Anterior cingulate cortex (tissue), 58 donors: ENCODE data around the gene CNTFR.

Experiments used
- DNase-seq, 58 donors: peaks; one replicate each; lab custom pipeline; 2025; lab: John Stamatoyannopoulos, UW

The CNTFR gene

DNA sequence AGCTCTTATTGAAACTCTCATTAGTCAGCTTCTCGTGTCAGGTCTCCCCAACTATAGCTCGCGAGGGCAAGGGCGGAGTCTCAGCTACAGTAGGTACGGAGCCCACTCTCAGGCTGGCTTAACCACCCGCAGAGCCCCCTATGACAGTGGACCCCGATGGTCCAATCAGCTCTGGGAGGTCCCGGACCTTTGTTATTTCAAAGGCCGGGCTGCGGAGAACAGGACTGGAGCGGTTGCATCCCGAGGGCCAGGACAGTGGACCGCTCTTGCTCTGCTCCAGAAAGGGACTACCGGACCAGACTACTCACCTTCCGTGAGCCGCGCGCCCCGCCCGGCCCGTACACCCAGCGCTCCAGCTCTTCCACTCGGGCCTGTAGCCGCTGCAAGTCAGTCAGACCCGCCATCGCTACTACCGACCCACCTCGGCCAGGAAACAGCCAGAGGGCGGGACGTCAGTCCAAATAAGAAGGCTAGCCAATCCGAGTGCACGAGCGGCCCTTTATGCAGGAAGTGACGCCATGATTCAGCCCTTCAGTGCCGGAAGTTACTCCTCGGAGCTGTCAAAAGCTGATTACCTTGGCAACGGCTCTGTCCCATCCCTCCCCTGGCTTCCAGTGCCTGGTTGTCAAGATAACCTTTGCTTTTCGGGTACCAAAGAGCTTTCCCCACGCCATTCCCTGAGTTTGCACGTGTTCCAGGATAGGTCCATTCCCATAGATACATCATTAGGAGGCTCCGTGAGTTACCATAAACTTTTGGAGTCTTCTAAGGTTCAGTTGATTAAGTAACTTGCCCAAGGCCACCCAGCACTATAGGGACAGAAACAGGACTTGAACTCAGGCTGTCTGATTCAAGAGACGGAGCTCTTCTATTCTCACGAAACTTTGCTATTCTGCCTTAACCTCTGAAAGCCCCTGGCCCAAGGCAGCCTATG, 30.8 kb upstream of the CNTFR start, which contains the start of gene DCTN3:
TSS of gene DCTN3 (minus strand) at position 435 of the 934 bp plus-strand sequence. CDS start at position 404, 31 bp downstream.
- peak; percentile 38 to 97 (median 90) for DNase-seq

- DNase-seq: no peak
Measured at GRCh38 chr9:34615132-34615531, 25.6 kb upstream of the CNTFR start.

DNA sequence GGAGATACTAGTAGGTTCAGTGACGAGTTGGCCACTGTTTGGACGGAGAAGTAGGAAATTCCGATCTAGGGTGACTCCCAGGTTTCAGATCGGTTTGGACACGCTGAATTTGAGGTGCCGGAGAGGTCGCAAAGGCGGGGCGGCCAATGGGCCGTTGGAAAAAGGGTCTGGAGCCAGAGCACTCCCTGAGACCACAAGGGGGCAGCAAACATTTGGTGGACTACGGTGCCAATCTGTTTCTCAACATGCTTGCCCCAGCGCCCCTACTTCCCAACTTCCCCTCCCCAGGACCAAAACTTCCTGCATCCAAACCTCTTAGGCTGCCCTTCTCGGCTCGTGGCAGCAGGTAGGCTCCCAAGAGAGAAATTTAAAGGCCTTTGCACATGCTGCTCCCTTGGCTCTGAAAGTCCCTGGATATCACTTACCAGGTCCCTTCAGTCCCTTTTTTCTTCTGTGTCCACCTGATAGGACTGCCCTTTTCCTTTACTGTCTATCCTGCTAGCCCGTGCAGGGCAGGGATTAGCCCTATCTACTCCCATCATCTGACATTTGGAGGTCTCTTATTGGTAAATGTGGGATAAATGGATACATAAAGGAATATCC, 23.4 kb upstream of the CNTFR start:
- peak in 54 of 58 donors; percentile 17 to 83 (median 55) for DNase-seq

DNA sequence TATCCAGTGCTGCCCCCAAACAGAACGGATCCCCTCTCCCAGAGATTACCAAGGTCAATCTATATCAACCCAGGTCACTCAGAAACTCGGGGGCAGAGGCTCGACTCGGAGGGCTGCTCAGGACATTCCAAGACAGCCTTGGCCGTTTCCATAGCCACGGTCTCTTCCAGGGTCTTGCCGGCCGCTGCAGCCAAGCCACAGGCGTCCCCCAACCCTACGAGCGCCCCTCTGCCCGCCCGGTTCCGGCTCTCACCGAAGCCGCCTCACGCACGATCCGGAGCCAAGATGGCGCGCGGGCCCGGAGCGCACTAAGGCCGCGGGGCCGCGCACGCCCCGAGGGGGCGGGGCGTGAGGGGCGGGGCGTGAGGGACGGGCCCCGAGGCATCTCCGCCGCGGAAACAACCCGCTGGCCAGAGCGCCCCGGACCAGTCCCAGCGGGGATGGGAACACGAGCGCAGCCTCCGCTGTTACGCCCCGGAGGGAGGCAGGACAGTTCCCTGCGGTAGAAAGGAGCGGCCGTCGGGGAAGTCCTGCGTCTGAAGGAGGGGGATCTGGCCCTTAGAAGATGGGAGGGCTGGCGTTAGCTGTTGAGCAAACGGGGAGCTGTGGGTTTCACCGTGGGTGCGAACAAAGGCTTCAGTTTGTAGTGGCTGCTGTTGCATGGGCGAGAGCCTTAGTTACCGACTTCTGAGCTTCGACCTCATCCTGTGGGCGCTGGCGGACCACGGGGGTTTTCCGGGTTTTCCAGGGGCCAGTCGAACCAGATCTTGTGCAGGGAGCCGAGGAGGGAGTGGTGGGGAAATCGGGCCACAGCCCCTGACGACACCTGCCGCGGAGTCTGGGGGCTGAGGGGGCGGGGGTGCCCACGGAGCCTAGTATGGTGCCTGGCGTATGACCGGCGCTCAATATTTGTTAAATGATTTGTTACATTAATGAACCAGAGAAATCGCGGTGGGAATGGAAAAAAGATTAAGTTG, 22.6 kb upstream of the CNTFR start, which contains the start of gene RPP25L:
TSS of gene RPP25L (minus strand) at position 287 of the 977 bp plus-strand sequence. CDS start 801 bp downstream, outside the sequence.
- DNase-seq: peak in 57 of 58 donors; percentile 30 to 88 (median 74)

- DNase-seq: peak in 8 of 58 donors; percentile 14 to 47 (median 40)
Measured at GRCh38 chr9:34611251-34611810, 21.8 kb upstream of the CNTFR start.

DNA sequence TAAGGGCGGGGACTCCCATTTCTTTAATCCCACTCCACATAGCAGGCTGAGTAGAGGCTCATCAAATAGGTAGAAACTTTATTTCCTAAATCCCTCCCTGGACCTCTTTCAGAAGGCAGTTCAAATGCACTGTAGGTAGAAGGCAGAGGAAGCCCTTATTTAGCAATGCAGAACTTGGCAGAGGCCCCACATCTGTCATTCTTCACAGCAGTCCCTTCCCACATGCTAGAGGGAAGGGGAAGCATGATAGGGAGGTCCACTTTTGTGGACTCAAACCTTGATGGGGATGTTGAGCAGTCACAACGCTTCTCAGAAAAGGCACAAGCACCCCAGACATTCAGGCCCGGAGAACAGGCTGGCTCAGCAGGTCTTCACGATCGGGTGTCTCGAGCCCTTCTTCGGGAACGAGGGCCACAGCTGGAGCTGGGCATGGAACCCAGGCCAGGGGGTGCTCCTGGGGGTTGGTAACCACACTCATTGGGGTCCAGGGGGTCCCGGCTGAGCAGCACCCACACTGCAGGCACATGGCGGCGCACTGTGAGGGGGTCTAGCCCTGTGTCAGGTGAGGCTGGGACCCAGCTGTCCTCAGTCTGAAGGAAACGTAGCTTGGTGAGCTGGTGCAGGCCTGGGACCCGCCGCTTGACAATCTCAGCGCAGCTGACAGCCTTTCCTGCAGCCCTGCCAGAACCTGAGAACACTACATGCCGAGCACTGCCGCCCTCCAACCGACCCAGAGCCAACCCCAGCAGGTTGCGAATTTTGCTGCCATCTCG, 21.1 kb upstream of the CNTFR start:
- DNase-seq: peak in 1 of 58 donors; percentile 23

- no peak for DNase-seq
Measured at GRCh38 chr9:34607331-34607730, 17.8 kb upstream of the CNTFR start.

GRCh38 chr9:34606905-34607304, 17.4 kb upstream of the CNTFR start:
- DNase-seq: no peak

DNA sequence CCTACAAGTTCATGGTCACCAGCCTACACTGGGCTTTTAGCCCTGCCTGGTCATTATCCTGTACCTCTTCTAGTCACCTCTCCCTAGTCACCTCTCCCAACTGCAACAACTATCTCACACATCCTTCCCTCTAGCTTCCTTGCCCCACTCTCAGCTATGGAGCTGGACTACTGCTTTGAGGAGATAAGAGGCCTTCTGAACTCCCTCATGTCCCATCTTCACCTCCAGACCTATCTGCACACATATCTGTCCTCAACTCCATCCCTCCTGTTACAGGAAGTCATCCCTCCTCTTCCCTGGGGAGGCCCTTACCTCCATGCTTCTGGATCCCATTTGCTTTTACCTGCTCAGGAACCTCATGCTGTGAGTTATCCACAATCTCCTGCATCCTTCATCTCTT, 16.7 kb upstream of the CNTFR start:
- no peak for DNase-seq

GRCh38 chr9:34603610-34604231, 14.2 kb upstream of the CNTFR start:
- peak in 56 of 58 donors; percentile 18 to 95 (median 70) for DNase-seq

- no peak for DNase-seq
Measured at GRCh38 chr9:34601937-34602573, 12.5 kb upstream of the CNTFR start.

DNA sequence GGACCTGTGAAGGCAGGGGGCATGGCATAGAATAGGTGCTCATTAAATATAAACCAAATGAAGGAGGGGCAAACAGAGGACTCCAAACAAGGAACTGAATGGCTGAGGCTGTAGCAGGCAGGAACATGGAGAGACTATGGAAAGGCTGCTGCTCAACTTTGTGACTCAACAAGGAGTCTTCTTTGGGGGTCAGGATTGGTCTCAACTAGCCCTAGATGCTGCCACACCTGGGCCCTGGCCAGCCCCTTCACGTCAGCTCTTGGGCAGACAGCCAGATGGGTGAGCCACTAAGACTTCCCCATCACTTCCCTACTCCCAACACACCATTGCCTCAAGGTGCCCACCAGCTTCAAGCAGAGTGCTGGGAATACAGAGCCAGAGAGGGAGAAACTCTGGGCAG, 11.4 kb upstream of the CNTFR start:
- no peak for DNase-seq

DNA sequence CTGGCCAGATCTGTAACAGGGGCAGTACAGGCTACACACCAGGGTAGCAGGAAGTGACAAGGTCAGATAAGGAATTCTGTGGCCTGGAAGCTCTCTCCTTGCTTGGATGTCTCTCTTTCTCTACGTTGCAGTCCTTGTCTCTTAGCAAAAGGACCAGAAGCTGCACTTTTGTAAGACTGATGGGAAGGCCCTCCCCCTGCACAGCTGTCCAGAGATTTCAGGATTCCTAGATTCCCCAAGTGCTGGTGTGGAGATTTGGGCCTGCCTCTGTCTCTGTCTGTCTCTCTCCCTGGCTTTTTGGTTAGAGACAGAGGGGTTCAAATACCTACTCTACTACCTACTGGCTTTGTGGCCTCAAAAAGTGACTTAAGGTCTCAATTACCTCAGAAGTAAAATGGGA, 10.0 kb upstream of the CNTFR start:
- no peak for DNase-seq

DNA sequence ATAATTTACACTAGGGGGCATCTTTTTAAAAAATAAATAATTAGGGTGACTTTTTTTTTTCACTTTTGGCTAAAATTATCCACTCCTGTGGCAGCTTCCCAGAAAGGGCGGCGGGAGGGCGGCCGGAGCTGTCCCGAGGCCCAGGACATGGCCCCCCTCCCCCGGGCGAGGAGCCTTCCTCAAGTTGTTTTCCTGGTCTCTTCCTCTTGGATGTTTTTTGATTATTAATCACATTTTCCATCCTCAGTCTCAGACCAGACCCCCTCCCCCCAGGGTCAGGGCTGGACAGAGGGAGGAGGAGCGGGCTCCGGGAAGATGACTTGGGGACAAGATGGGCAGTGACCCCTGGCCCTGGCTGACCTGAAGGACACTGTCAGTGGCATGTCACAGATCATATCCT, 4.7 kb upstream of the CNTFR start:
- peak in 4 of 58 donors; percentile 13 to 29 (median 22) for DNase-seq

DNA sequence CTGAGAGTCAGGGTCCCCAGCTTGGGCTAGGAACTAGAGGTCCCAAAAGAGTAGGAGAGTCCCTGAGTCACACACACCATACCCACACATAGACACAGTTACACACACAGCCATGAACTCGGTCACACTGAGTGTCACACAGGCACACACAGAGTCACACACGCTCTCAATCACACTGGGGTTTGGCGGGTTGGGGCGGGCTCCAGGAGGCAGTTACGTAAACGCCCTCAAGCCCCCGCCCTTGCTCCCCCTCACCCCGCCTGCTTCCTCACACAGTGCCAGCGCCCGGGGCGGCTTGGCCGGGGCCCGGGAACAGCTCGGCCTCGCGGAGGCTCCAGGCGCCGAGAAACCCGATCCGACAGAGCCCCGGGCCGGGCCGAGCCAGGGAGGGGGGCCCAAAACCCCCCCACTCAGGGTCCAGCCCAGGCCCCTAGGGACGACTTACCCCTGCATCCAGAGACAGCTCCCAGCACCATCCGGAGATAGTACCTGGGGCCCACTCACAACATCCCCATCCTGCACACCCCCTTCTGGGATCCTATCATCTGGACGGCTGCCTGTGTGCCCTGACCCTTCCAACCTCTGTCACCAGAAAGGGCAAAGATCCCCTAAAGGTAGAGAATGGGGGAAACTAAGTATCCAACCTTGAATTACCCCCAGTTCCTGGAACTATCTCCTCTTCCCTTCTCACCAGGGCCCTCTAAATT, 3.5 kb upstream of the CNTFR start:
- peak in 51 of 58 donors; percentile 23 to 86 (median 59) for DNase-seq

GRCh38 chr9:34591917-34592866, 2.7 kb upstream of the CNTFR start:
- no peak for DNase-seq
